Stomach (tissue), 4 donors: ENCODE measurements around the gene LIAS.

Experiments
- CTCF ChIP-seq, 7 experiments: fragments of 450-650 bp in 4 of 7; fragments of 200-600 bp in 3 of 7; sonication (generic) in 3 of 7; IDR thresholded peaks; one replicate each; pipeline ENCODE4 v1.5.1; 2016 to 2019; ENCODE audit warnings: antibody characterized with exemption in 7 of 7, control low read depth in 2 of 7, mild to moderate bottlenecking in 1 of 7
- EP300 ChIP-seq: sonication (generic); formaldehyde crosslinking; IDR thresholded peaks from one replicate; pipeline ENCODE4 v1.6.1; 2017; ENCODE audit warnings: antibody characterized with exemption
- POLR2A ChIP-seq, 4 donors: fragments of 450-650 bp; IDR thresholded peaks; one replicate each; pipeline ENCODE4 v1.6.1; 2016; ENCODE audit warnings: antibody characterized with exemption in 4 of 4, control low read depth in 2 of 4, mild to moderate bottlenecking in 1 of 4, moderate library complexity in 1 of 4
- POLR2AphosphoS5 ChIP-seq, 3 donors: sonication (generic); formaldehyde crosslinking; IDR thresholded peaks; one replicate each; pipeline ENCODE4 v1.6.1; 2016; ENCODE audit warnings: antibody characterized with exemption in 3 of 3

- TF ChIP-seq CTCF (IDR thresholded peaks at IDR 0.05) = no peak
- no peak for TF ChIP-seq POLR2AphosphoS5 (IDR thresholded peaks at IDR 0.05)
- TF ChIP-seq POLR2A (IDR thresholded peaks at IDR 0.05) = no peak
- TF ChIP-seq EP300 = no peak
These were observed 27.5 kb downstream of the LIAS start for GRCh38 chr4:39486221-39486804.
